Measurements from ENCODE around the gene RNF111. TPM values are rescaled to one million over a fixed set of nuclear protein-coding genes. Genes with fewer than 3 reads are reported as not detected.
A peak's percentile ranks its signal among the peaks of the same experiment; 100 is the strongest.

RNF111 gene
- polyA plus RNA-seq, 1 donor (not counting 4 experiments of a cell fraction or from before 2014, with no cell fraction given), result 27.4 TPM

GRCh38 chr15:58988006-58988785, 733 bp downstream of the RNF111 start:
- Histone ChIP-seq H3K27ac (ENCODE audit: control insufficient read depth, insufficient read depth, low read length) (peak overlapping the region; percentile 90), H4K20me1 (ENCODE audit: control insufficient read depth, extremely low read depth, insufficient read depth, low read length) (peaks cover 2% of the 10 kb centered on the region), H3K27me3 (ENCODE audit: control insufficient read depth, extremely low read depth, insufficient read depth, low read length) (no peaks in the 10 kb centered on the region), H3K4me1 (ENCODE audit: control insufficient read depth, extremely low read depth, insufficient read depth, low read length) (peaks cover 11% of the 10 kb centered on the region), H3K9me1 (ENCODE audit: control insufficient read depth, extremely low read depth, insufficient read depth, low read length) (no peaks in the 10 kb centered on the region), H3K4me2 (ENCODE audit: control insufficient read depth, extremely low read depth, insufficient read depth, low read depth, low read length) (peak overlapping the region; percentile 82), H3K9me3 (ENCODE audit: control insufficient read depth, low read depth, low read length) (no peaks in the 10 kb centered on the region), H2AFZ (ENCODE audit: control insufficient read depth, low read length) (peak overlapping the region; percentile 99), H3K79me2 (ENCODE audit: control insufficient read depth, insufficient read depth, low read length) (peaks cover 54% of the 10 kb centered on the region), H3K4me3 (ENCODE audit: control insufficient read depth in 2 of 3, extremely low read depth in 1 of 3, insufficient read depth in 2 of 3, low read depth in 1 of 3, low read length in 3 of 3) (peak overlapping the region; percentile 78 to 99 (median 94)), H3K36me3 (ENCODE audit: control insufficient read depth in 2 of 2, extremely low read depth in 1 of 2, insufficient read depth in 2 of 2, low read length in 2 of 2) (peaks cover 5 to 7% of the 10 kb centered on the region in 2 experiments), H3K9ac (ENCODE audit: control insufficient read depth, extremely low read depth, insufficient read depth, low read length) (peak overlapping the region; percentile 95)
- dilution Hi-C loops (cut with MboI; ENCODE audit: extremely low pct_ligation_motif_present, low sequenced_read_pairs), result no loop called here
- no peak for DNase-seq (ENCODE audit: low read depth, low spot score)
- TF ChIP-seq EZH2 (IDR thresholded peaks at IDR 0.05; ENCODE audit: low read length) (no peak), CTCF (optimal IDR thresholded peaks at IDR 0.05 in 1 of 3, IDR thresholded peaks at IDR 0.05 in 1 of 3, conservative IDR thresholded peaks at IDR 0.05 in 1 of 3; ENCODE audit: extremely low read depth in 1 of 3, insufficient read depth in 2 of 3, low read length in 3 of 3) (no peak)
- FAIRE-seq, result no peak

GRCh38 chr15:58992181-58992580, 4.7 kb downstream of the RNF111 start:
- H3K36me3 ChIP-seq (ENCODE audit: control insufficient read depth in 2 of 2, extremely low read depth in 1 of 2, insufficient read depth in 2 of 2, low read length in 2 of 2), result peaks cover 5 to 7% of the 10 kb centered on the region in 2 experiments
- no peak for DNase-seq (ENCODE audit: low read depth, low spot score)
- no peak overlapping the region for H3K27ac ChIP-seq (ENCODE audit: control insufficient read depth, insufficient read depth, low read length)
- no peak overlapping the region for H3K9ac ChIP-seq (ENCODE audit: control insufficient read depth, extremely low read depth, insufficient read depth, low read length)
- H3K79me2 ChIP-seq (ENCODE audit: control insufficient read depth, insufficient read depth, low read length), result peaks cover 86% of the 10 kb centered on the region
- peaks cover 11% of the 10 kb centered on the region for H3K4me1 ChIP-seq (ENCODE audit: control insufficient read depth, extremely low read depth, insufficient read depth, low read length)
- FAIRE-seq, result no peak
- H2AFZ ChIP-seq (ENCODE audit: control insufficient read depth, low read length), result no peak overlapping the region
- no peak overlapping the region for H3K4me2 ChIP-seq (ENCODE audit: control insufficient read depth, extremely low read depth, insufficient read depth, low read depth, low read length)
- dilution Hi-C loops (cut with MboI; ENCODE audit: extremely low pct_ligation_motif_present, low sequenced_read_pairs), result no loop called here
- H3K9me3 ChIP-seq (ENCODE audit: control insufficient read depth, low read depth, low read length), result no peaks in the 10 kb centered on the region
- TF ChIP-seq CTCF (optimal IDR thresholded peaks at IDR 0.05 in 1 of 3, IDR thresholded peaks at IDR 0.05 in 1 of 3, conservative IDR thresholded peaks at IDR 0.05 in 1 of 3; ENCODE audit: extremely low read depth in 1 of 3, insufficient read depth in 2 of 3, low read length in 3 of 3) (no peak), EZH2 (IDR thresholded peaks at IDR 0.05; ENCODE audit: low read length) (no peak)
- H3K4me3 ChIP-seq (ENCODE audit: control insufficient read depth in 2 of 3, extremely low read depth in 1 of 3, insufficient read depth in 2 of 3, low read depth in 1 of 3, low read length in 3 of 3), result no peak overlapping the region
- no peaks in the 10 kb centered on the region for H3K27me3 ChIP-seq (ENCODE audit: control insufficient read depth, extremely low read depth, insufficient read depth, low read length)
- H3K9me1 ChIP-seq (ENCODE audit: control insufficient read depth, extremely low read depth, insufficient read depth, low read length), result no peaks in the 10 kb centered on the region
- peaks cover 2% of the 10 kb centered on the region for H4K20me1 ChIP-seq (ENCODE audit: control insufficient read depth, extremely low read depth, insufficient read depth, low read length)
